ENCODE data around the gene NEAT1. TPM values are rescaled to one million over a fixed set of nuclear protein-coding genes. Genes with fewer than 3 reads are reported as not detected.

Gene NEAT1
- total and polyA plus RNA-seq, 2 experiments from 2014 or later = 5.3 to 7.2 TPM

DNA sequence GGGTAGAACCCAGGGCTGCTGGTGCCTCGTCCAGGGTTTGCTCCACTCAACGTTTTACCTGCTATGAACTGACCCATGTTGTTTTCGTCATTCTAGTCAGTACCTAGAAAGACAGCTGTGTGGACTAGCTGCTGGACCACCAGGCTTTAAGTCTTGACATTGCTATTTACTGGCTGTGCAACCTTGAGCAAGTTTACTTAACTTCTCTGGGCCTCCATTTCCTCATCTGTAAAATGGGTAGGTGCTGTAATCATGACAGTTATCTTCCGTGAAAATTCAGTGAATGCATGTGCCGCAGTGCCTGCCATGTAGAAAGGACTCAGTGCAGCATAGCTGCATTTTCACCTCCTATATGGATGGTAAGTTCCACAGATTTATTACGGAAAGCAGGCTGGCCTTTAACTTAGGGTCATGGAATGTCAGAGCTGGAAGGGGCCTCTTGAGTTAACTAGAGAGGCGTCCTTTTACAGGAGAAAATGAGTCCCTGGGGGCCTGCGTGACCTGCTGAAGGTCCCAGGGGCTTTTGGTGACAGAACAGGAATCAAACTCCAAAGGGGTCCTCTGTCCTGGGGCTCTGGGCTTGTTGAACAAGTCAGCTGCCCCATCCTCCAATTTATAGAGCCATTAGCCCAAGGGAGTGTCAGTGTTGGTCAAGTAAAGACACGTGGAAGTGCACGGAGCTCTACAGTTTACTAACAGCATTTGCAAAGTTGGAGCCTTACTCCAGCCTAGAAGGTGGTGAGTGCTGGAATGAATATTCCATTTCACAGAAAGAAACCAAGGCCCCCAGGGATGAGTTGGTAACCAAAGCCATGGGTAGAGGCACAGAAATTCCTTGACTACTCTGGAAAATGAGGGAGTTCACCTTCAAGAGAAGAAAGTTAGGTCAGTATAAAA lies 64.2 kb downstream of the NEAT1 start:
- H3K9me3 Mint-ChIP-seq = no peaks in the 10 kb centered on the region; the same call in 2 of the 3 replicates
- no peak for ATAC-seq
- H3K4me1 ChIP-seq (ENCODE audit: insufficient read depth) = peaks cover 61% of the 10 kb centered on the region

DNA sequence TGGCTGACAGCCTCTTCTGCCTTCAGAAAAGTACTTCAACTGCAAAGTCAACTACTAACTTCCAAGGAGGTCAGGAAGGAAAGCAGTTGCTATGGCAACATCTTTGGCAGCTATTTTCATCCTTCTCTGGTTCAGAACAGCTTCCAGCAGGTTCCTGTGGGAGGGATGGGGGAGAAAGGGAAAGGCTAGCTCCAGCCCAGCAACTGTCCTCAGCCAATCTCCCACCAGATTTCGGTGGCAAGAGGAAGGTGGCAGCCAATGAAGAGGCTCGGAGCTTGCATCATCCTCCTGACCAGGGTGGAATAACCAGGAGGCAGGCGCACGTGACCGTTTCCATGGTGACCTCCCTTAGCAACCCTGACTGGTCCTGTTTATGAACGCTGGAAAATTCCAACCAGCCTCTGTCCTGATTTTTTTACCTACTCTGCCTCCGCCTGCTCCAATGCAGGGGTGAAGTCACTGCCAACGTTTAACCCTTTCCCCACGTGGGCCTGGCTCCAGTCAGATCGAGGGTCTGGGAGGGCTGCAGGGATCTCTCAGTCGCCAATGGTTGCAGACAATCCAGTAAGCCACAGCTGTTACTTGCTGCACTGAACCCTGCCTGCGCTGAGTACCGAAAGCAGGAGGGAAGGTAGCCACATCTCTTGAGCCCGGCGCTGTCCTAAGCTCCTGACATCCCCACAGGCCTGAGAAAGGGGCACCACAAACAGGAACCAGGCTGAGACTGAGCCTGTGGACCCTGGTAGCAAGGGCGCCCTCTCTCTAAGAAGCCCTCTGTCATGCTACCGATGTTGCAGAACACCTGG lies 65.1 kb downstream of the NEAT1 start:
- Histone ChIP-seq H3F3A (replicated peaks; ENCODE audit: low read depth) (peaks cover 19% of the 10 kb centered on the region), H3K4me2 (peak overlapping the region; percentile 76), H3K4me3 (peak overlapping the region; percentile 49), H3K9me2 (ENCODE audit: insufficient read depth) (no peaks in the 10 kb centered on the region), H4K20me1 (replicated peaks; ENCODE audit: insufficient read depth) (no peaks in the 10 kb centered on the region), H3K79me2 (replicated peaks; ENCODE audit: insufficient read depth) (no peaks in the 10 kb centered on the region), H2AFZ (no peak overlapping the region), H3K27me3 (ENCODE audit: insufficient read depth) (no peaks in the 10 kb centered on the region), H3K27ac (ENCODE audit: low read depth) (peak overlapping the region; percentile 98), H3K4me1 (ENCODE audit: insufficient read depth) (peaks cover 70% of the 10 kb centered on the region), H3K36me3 (ENCODE audit: insufficient read depth) (no peaks in the 10 kb centered on the region)
- Mint-ChIP-seq H3K27ac (peak overlapping the region; percentile 99), H3K9me3 (no peaks in the 10 kb centered on the region; the same call in 2 of the 3 replicates), H3K4me1 (peaks cover 72% of the 10 kb centered on the region), H3K4me3 (peak overlapping the region; percentile 62), H3K36me3 (ENCODE audit: low read depth) (no peaks in the 10 kb centered on the region), H3K27me3 (ENCODE audit: insufficient read depth, low read depth, poor library complexity) (peaks cover 29% of the 10 kb centered on the region)
- DNase-seq (ENCODE audit: low spot score) (peak; percentile 100), ATAC-seq (peak; percentile 75)
- TF ChIP-seq EZH2 (IDR thresholded peaks at IDR 0.05; ENCODE audit: low read depth, unreplicated experiment) (no peak), POLR2AphosphoS5 (IDR thresholded peaks at IDR 0.05; ENCODE audit: low read depth) (peak; percentile 36; the same call in 1 of the 2 replicates), ZNF331 (CRISPR knock-in tag; IDR thresholded peaks at IDR 0.05; ENCODE audit: low read depth) (no peak), STAT1 (IDR thresholded peaks at IDR 0.05; ENCODE audit: unreplicated experiment) (no peak), EZH2phosphoT487 (IDR thresholded peaks at IDR 0.05; ENCODE audit: unreplicated experiment) (no peak), ZNF114 (CRISPR knock-in tag; IDR thresholded peaks at IDR 0.05) (no peak)
- TF ChIP-seq, protein P1, sequence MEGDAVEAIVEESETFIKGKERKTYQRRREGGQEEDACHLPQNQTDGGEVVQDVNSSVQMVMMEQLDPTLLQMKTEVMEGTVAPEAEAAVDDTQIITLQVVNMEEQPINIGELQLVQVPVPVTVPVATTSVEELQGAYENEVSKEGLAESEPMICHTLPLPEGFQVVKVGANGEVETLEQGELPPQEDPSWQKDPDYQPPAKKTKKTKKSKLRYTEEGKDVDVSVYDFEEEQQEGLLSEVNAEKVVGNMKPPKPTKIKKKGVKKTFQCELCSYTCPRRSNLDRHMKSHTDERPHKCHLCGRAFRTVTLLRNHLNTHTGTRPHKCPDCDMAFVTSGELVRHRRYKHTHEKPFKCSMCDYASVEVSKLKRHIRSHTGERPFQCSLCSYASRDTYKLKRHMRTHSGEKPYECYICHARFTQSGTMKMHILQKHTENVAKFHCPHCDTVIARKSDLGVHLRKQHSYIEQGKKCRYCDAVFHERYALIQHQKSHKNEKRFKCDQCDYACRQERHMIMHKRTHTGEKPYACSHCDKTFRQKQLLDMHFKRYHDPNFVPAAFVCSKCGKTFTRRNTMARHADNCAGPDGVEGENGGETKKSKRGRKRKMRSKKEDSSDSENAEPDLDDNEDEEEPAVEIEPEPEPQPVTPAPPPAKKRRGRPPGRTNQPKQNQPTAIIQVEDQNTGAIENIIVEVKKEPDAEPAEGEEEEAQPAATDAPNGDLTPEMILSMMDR (conservative IDR thresholded peaks at IDR 0.05; ENCODE audit: low read depth in 2 of 2) = peak; percentile 14 to 49; a peak in 2 of 4 replicates
- TF ChIP-seq, protein P2, sequence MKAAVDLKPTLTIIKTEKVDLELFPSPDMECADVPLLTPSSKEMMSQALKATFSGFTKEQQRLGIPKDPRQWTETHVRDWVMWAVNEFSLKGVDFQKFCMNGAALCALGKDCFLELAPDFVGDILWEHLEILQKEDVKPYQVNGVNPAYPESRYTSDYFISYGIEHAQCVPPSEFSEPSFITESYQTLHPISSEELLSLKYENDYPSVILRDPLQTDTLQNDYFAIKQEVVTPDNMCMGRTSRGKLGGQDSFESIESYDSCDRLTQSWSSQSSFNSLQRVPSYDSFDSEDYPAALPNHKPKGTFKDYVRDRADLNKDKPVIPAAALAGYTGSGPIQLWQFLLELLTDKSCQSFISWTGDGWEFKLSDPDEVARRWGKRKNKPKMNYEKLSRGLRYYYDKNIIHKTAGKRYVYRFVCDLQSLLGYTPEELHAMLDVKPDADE (IDR thresholded peaks at IDR 0.05) = no peak

More for the DNA sequence above, 64.2 kb downstream of the NEAT1 start:
- H3K4me3 Mint-ChIP-seq = peak overlapping the region; percentile 27; the same call in 1 of the 3 replicates
- peaks cover 19% of the 10 kb centered on the region for H3F3A ChIP-seq (replicated peaks; ENCODE audit: low read depth)
- H3K27me3 ChIP-seq (ENCODE audit: insufficient read depth) = no peaks in the 10 kb centered on the region
- peak overlapping the region; percentile 61 for H3K4me2 ChIP-seq
- TF ChIP-seq NANOG (IDR thresholded peaks at IDR 0.05; ENCODE audit: borderline replicate concordance) (no peak), POLR2AphosphoS5 (IDR thresholded peaks at IDR 0.05; ENCODE audit: low read depth) (no peak), STAT1 (IDR thresholded peaks at IDR 0.05; ENCODE audit: unreplicated experiment) (no peak), ZNF114 (CRISPR knock-in tag; IDR thresholded peaks at IDR 0.05) (no peak), JUNB (IDR thresholded peaks at IDR 0.05; ENCODE audit: unreplicated experiment) (no peak), EZH2phosphoT487 (IDR thresholded peaks at IDR 0.05; ENCODE audit: unreplicated experiment) (no peak)
- TF ChIP-seq, protein P3, sequence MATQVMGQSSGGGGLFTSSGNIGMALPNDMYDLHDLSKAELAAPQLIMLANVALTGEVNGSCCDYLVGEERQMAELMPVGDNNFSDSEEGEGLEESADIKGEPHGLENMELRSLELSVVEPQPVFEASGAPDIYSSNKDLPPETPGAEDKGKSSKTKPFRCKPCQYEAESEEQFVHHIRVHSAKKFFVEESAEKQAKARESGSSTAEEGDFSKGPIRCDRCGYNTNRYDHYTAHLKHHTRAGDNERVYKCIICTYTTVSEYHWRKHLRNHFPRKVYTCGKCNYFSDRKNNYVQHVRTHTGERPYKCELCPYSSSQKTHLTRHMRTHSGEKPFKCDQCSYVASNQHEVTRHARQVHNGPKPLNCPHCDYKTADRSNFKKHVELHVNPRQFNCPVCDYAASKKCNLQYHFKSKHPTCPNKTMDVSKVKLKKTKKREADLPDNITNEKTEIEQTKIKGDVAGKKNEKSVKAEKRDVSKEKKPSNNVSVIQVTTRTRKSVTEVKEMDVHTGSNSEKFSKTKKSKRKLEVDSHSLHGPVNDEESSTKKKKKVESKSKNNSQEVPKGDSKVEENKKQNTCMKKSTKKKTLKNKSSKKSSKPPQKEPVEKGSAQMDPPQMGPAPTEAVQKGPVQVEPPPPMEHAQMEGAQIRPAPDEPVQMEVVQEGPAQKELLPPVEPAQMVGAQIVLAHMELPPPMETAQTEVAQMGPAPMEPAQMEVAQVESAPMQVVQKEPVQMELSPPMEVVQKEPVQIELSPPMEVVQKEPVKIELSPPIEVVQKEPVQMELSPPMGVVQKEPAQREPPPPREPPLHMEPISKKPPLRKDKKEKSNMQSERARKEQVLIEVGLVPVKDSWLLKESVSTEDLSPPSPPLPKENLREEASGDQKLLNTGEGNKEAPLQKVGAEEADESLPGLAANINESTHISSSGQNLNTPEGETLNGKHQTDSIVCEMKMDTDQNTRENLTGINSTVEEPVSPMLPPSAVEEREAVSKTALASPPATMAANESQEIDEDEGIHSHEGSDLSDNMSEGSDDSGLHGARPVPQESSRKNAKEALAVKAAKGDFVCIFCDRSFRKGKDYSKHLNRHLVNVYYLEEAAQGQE (IDR thresholded peaks at IDR 0.05; ENCODE audit: unreplicated experiment) = no peak
- H3K79me2 ChIP-seq (replicated peaks; ENCODE audit: insufficient read depth) = no peaks in the 10 kb centered on the region
- H3K27ac Mint-ChIP-seq = peak overlapping the region; percentile 99
- H4K20me1 ChIP-seq (replicated peaks; ENCODE audit: insufficient read depth) = no peaks in the 10 kb centered on the region
- H3K27me3 Mint-ChIP-seq (ENCODE audit: insufficient read depth, low read depth, poor library complexity) = peaks cover 25% of the 10 kb centered on the region
- H3K36me3 ChIP-seq (ENCODE audit: insufficient read depth) = no peaks in the 10 kb centered on the region
- H3K27ac ChIP-seq (ENCODE audit: low read depth) = peak overlapping the region; percentile 94
- no peak overlapping the region for H2AFZ ChIP-seq
- peaks cover 67% of the 10 kb centered on the region for H3K4me1 Mint-ChIP-seq
- H3K36me3 Mint-ChIP-seq (ENCODE audit: low read depth) = no peaks in the 10 kb centered on the region
- DNase-seq (ENCODE audit: low spot score) = no peak
- peak overlapping the region; percentile 29; the same call in 1 of the 2 replicates for H3K4me3 ChIP-seq
- no peaks in the 10 kb centered on the region for H3K9me2 ChIP-seq (ENCODE audit: insufficient read depth)

Data from GM23338 (cell line).